WTC11 (cell line): ENCODE data around the gene MACROD2. TPM values are rescaled to one million over a fixed set of nuclear protein-coding genes. Genes with fewer than 3 reads are reported as not detected.

Experiments
- ATAC-seq: fragments of 200-7000 bp; cut with Tn5 transposase; 2 replicates; pipeline ENCODE4 v1.10.0; 2021; ENCODE audit warnings: mild to moderate bottlenecking, moderate library complexity
- CTCF ChIA-PET: fragments of 300-600 bp; sonication (Branson Sonifier 250); formaldehyde crosslinking; loops from one replicate; lab custom pipeline; 2021; ENCODE audit warnings: antibody characterized with exemption; lab: Charles Lee
- POLR2A ChIA-PET: fragments of 350-600 bp; sonication (Branson Sonifier 250); formaldehyde crosslinking; loops from one replicate; lab custom pipeline; 2021; ENCODE audit warnings: antibody characterized with exemption; lab: Charles Lee
- DNase-seq: peaks from one replicate; pipeline ENCODE4 v3.0.0; 2021; ENCODE audit warnings: low spot score
- H3K27ac Mint-ChIP-seq: 2 replicates; pipeline ENCODE4 v1.8.0; 2021; ENCODE audit warnings: mixed read lengths
- H3K27me3 Mint-ChIP-seq: 2 replicates; pipeline ENCODE4 v1.8.0; 2021; ENCODE audit warnings: low read depth, mild to moderate bottlenecking, moderate library complexity, mixed read lengths
- H3K36me3 Mint-ChIP-seq: 2 replicates; pipeline ENCODE4 v1.8.0; 2021; ENCODE audit warnings: mixed read lengths
- H3K4me1 Mint-ChIP-seq: 2 replicates; pipeline ENCODE4 v1.8.0; 2022; ENCODE audit warnings: mixed read lengths
- H3K4me3 Mint-ChIP-seq: 2 replicates; pipeline ENCODE4 v1.8.0; 2021; ENCODE audit warnings: mild to moderate bottlenecking, moderate library complexity, mixed read lengths
- H3K9me3 Mint-ChIP-seq: 2 replicates; pipeline ENCODE4 v1.8.0; 2021; ENCODE audit warnings: mixed read lengths
- ESRRA ChIP-seq: sonication (generic); formaldehyde crosslinking; IDR thresholded peaks from 2 replicates; pipeline ENCODE4 v1.8.1; 2022; ENCODE audit warnings: mild to moderate bottlenecking, missing genetic modification reagents, borderline replicate concordance
- GRHL2 ChIP-seq: fragments of 250-450 bp; sonication (Bioruptor Pico); IDR thresholded peaks from 2 replicates; pipeline ENCODE4 v1.8.0; 2022; ENCODE audit warnings: mild to moderate bottlenecking, moderate library complexity; ENCODE audit not compliant: insufficient replicate concordance, severe bottlenecking
- IRF2 ChIP-seq: sonication (generic); formaldehyde crosslinking; IDR thresholded peaks from 2 replicates; pipeline ENCODE4 v1.8.0; 2022; ENCODE audit warnings: low read depth, missing genetic modification reagents, borderline replicate concordance
- JAZF1 ChIP-seq: fragments of 250-450 bp; sonication (Bioruptor Pico); IDR thresholded peaks from 2 replicates; pipeline ENCODE4 v1.9.0; 2021; ENCODE audit warnings: moderate library complexity, mild to moderate bottlenecking, inconsistent platforms
- JUN ChIP-seq: sonication (generic); formaldehyde crosslinking; IDR thresholded peaks from 2 replicates; pipeline ENCODE4 v1.8.0; 2023; ENCODE audit warnings: mild to moderate bottlenecking, missing genetic modification reagents
- KAT7 ChIP-seq: sonication (generic); formaldehyde crosslinking; IDR thresholded peaks from 2 replicates; pipeline ENCODE4 v1.8.1; 2023; ENCODE audit warnings: missing genetic modification reagents, mild to moderate bottlenecking, borderline replicate concordance
- MXD4 ChIP-seq: fragments of 250-450 bp; sonication (Bioruptor Pico); IDR thresholded peaks from 2 replicates; pipeline ENCODE4 v1.8.0; 2021; ENCODE audit warnings: mild to moderate bottlenecking, moderate library complexity, borderline replicate concordance
- NR2C2 ChIP-seq: sonication (generic); formaldehyde crosslinking; IDR thresholded peaks from 2 replicates; pipeline ENCODE4 v1.8.0; 2022; ENCODE audit warnings: mild to moderate bottlenecking, missing genetic modification reagents
- OVOL2 ChIP-seq: fragments of 250-450 bp; sonication (Bioruptor Pico); IDR thresholded peaks from 2 replicates; pipeline ENCODE4 v1.9.0; 2021; ENCODE audit warnings: mild to moderate bottlenecking, borderline replicate concordance
- SP1 ChIP-seq: sonication (generic); formaldehyde crosslinking; conservative IDR thresholded peaks from 2 replicates; pipeline ENCODE4 v1.8.1; 2022; ENCODE audit warnings: missing genetic modification reagents
- TEAD4 ChIP-seq: sonication (generic); formaldehyde crosslinking; IDR thresholded peaks from 2 replicates; pipeline ENCODE4 v1.8.0; 2022; ENCODE audit warnings: mild to moderate bottlenecking, missing genetic modification reagents
- ZNF232 ChIP-seq: sonication (generic); formaldehyde crosslinking; IDR thresholded peaks from 2 replicates; pipeline ENCODE4 v1.8.0; 2022; ENCODE audit warnings: mild to moderate bottlenecking, missing genetic modification reagents
- ZNF423 ChIP-seq: fragments of 250-450 bp; sonication (Bioruptor Pico); IDR thresholded peaks from 2 replicates; pipeline ENCODE4 v2.1.2; 2022; ENCODE audit warnings: mild to moderate bottlenecking, moderate library complexity
- ZNF671 ChIP-seq: fragments of 250-450 bp; sonication (Bioruptor Pico); IDR thresholded peaks from 2 replicates; pipeline ENCODE4 v1.8.0; 2021; ENCODE audit warnings: mild to moderate bottlenecking
- total RNA-seq: library from RNA; stranded (reverse); gene quantifications from 3 replicates; pipeline ENCODE4 v1.2.3, GENCODE V29; 2021
- TF ChIP-seq, protein P1 (sequence below): sonication (generic); formaldehyde crosslinking; IDR thresholded peaks from 2 replicates; pipeline ENCODE4 v1.8.1; 2023; ENCODE audit warnings: mild to moderate bottlenecking, missing genetic modification reagents
- TF ChIP-seq, protein P2 (sequence below): sonication (generic); formaldehyde crosslinking; IDR thresholded peaks from 2 replicates; pipeline ENCODE4 v1.8.1; 2022; ENCODE audit warnings: low read depth, missing genetic modification reagents, borderline replicate concordance
- TF ChIP-seq, protein P3 (sequence below): sonication (generic); formaldehyde crosslinking; IDR thresholded peaks from 2 replicates; pipeline ENCODE4 v1.8.1; 2022; ENCODE audit warnings: missing genetic modification reagents, borderline replicate concordance
- TF ChIP-seq, protein P4 (sequence below): sonication (generic); formaldehyde crosslinking; IDR thresholded peaks from 2 replicates; pipeline ENCODE4 v1.8.1; 2022; ENCODE audit warnings: mild to moderate bottlenecking, moderate library complexity, missing genetic modification reagents
- TF ChIP-seq, protein P5 (sequence below): sonication (generic); formaldehyde crosslinking; IDR thresholded peaks from 2 replicates; pipeline ENCODE4 v1.8.1; 2023; ENCODE audit warnings: mild to moderate bottlenecking, missing genetic modification reagents, moderate library complexity
- TF ChIP-seq, protein P6 (sequence below): sonication (generic); formaldehyde crosslinking; IDR thresholded peaks from 2 replicates; pipeline ENCODE4 v1.8.0; 2023; ENCODE audit warnings: missing genetic modification reagents
- TF ChIP-seq, protein P7 (sequence below): fragments of 250-450 bp; sonication (Bioruptor Pico); conservative IDR thresholded peaks from 2 replicates; pipeline ENCODE4 v1.9.0; 2021; ENCODE audit warnings: mild to moderate bottlenecking

MACROD2 gene
- total RNA-seq, 1 experiment from 2014 or later: 4.1 TPM

DNA sequence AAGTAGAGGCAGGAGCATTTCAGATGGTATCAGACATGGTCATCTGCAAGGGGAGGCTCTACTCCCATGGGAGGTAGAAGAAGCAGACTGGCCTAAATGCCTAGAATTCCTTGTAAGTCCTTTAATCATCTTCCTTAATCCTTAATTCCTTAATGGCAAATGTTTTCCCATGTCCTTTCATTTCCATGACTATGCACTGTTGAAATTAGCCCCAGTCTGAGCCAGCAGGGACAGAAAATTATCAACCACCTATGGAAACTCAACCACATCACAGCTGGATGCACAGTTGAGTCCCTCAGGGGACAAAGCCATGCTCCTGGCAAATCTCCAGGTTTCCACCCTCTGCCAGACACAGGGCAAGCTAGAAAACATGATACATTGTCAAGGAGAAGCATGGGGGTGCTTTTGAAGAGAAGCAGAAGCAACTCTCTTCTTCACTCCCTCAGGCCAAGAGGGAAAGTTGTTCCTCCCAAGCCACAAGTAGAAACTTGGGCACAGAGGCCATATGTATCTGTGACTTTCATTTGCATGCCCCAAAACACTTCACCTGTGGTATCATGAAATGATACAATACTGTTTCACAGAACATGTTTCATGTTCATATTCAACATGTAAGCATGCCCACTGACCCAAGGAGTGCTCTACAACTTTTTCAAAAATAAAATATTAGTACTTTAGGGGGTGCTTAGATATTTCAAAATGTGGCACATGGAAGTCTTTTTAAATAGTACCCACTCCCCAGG, 1894.4 kb downstream of the MACROD2 start:
- Mint-ChIP-seq H3K4me1 (peaks cover 41% of the 10 kb centered on the region), H3K4me3 (no peak overlapping the region), H3K36me3 (peaks cover 8% of the 10 kb centered on the region), H3K27ac (no peak overlapping the region), H3K9me3 (peaks cover 33% of the 10 kb centered on the region), H3K27me3 (no peaks in the 10 kb centered on the region; the same call in 1 of the 2 replicates)
- DNase-seq (no peak), ATAC-seq (no peak)
- TF ChIP-seq, protein P1, sequence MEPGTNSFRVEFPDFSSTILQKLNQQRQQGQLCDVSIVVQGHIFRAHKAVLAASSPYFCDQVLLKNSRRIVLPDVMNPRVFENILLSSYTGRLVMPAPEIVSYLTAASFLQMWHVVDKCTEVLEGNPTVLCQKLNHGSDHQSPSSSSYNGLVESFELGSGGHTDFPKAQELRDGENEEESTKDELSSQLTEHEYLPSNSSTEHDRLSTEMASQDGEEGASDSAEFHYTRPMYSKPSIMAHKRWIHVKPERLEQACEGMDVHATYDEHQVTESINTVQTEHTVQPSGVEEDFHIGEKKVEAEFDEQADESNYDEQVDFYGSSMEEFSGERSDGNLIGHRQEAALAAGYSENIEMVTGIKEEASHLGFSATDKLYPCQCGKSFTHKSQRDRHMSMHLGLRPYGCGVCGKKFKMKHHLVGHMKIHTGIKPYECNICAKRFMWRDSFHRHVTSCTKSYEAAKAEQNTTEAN: no peak
- TF ChIP-seq OVOL2: no peak
- no peak for TF ChIP-seq JUN (CRISPR knock-in tag)
- TF ChIP-seq NR2C2 (CRISPR knock-in tag): no peak
- TF ChIP-seq ZNF423 (CRISPR knock-in tag): 0 out of 2 replicates have a peak, but pooled peaks have one; percentile 17
- TF ChIP-seq IRF2 (CRISPR knock-in tag): no peak
- no peak for TF ChIP-seq SP1
- TF ChIP-seq, protein P2, sequence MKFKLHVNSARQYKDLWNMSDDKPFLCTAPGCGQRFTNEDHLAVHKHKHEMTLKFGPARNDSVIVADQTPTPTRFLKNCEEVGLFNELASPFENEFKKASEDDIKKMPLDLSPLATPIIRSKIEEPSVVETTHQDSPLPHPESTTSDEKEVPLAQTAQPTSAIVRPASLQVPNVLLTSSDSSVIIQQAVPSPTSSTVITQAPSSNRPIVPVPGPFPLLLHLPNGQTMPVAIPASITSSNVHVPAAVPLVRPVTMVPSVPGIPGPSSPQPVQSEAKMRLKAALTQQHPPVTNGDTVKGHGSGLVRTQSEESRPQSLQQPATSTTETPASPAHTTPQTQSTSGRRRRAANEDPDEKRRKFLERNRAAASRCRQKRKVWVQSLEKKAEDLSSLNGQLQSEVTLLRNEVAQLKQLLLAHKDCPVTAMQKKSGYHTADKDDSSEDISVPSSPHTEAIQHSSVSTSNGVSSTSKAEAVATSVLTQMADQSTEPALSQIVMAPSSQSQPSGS: no peak
- CTCF ChIA-PET: no interaction called here
- POLR2A ChIA-PET: no interaction called here

DNA sequence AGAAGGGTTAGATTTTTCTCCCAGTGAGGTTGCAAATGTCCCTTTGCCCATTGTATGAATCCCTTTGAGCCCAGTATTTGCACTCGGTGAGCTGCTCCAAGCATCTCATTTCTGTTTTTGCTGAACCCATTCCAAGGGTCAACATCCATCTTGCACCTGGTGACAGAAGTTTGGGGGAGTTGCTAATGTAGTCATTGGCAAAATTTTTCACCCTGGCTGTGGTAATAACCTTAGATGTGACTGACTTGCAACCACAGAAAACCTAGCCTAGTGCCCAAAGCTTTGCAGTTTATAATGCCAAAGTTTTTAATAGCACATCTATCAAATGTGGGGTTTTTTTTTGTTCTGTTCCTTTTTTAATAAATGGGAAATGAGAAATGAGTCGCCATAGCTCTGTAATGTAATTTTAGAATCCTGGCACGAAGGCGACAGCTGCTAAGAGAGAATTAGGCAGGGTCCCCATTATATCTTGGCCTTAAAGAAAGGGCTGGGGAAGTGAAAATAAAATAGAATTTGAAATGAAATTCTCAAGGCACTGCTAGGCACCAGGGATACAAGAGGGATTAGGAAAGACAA, 1895.2 kb downstream of the MACROD2 start:
- H3K27me3 Mint-ChIP-seq: no peaks in the 10 kb centered on the region; the same call in 1 of the 2 replicates
- peaks cover 29% of the 10 kb centered on the region for H3K9me3 Mint-ChIP-seq
- peaks cover 8% of the 10 kb centered on the region for H3K36me3 Mint-ChIP-seq
- CTCF ChIA-PET: no interaction called here
- peaks cover 41% of the 10 kb centered on the region for H3K4me1 Mint-ChIP-seq
- H3K4me3 Mint-ChIP-seq: no peak overlapping the region
- TF ChIP-seq, protein P3, sequence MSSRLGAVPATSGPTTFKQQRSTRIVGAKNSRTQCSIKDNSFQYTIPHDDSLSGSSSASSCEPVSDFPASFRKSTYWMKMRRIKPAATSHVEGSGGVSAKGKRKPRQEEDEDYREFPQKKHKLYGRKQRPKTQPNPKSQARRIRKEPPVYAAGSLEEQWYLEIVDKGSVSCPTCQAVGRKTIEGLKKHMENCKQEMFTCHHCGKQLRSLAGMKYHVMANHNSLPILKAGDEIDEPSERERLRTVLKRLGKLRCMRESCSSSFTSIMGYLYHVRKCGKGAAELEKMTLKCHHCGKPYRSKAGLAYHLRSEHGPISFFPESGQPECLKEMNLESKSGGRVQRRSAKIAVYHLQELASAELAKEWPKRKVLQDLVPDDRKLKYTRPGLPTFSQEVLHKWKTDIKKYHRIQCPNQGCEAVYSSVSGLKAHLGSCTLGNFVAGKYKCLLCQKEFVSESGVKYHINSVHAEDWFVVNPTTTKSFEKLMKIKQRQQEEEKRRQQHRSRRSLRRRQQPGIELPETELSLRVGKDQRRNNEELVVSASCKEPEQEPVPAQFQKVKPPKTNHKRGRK (CRISPR knock-in tag): no peak
- TF ChIP-seq, protein P4, sequence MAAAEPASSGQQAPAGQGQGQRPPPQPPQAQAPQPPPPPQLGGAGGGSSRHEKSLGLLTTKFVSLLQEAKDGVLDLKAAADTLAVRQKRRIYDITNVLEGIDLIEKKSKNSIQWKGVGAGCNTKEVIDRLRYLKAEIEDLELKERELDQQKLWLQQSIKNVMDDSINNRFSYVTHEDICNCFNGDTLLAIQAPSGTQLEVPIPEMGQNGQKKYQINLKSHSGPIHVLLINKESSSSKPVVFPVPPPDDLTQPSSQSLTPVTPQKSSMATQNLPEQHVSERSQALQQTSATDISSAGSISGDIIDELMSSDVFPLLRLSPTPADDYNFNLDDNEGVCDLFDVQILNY (CRISPR knock-in tag): no peak
- TF ChIP-seq, protein P5, sequence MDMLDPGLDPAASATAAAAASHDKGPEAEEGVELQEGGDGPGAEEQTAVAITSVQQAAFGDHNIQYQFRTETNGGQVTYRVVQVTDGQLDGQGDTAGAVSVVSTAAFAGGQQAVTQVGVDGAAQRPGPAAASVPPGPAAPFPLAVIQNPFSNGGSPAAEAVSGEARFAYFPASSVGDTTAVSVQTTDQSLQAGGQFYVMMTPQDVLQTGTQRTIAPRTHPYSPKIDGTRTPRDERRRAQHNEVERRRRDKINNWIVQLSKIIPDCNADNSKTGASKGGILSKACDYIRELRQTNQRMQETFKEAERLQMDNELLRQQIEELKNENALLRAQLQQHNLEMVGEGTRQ (CRISPR knock-in tag): no peak
- TF ChIP-seq GRHL2 (CRISPR knock-in tag) (no peak), JAZF1 (no peak), ZNF232 (CRISPR knock-in tag) (no peak), ZNF671 (CRISPR knock-in tag) (no peak), KAT7 (CRISPR knock-in tag) (no peak), TEAD4 (no peak), ESRRA (no peak), MXD4 (CRISPR knock-in tag) (no peak)
- TF ChIP-seq, protein P6, sequence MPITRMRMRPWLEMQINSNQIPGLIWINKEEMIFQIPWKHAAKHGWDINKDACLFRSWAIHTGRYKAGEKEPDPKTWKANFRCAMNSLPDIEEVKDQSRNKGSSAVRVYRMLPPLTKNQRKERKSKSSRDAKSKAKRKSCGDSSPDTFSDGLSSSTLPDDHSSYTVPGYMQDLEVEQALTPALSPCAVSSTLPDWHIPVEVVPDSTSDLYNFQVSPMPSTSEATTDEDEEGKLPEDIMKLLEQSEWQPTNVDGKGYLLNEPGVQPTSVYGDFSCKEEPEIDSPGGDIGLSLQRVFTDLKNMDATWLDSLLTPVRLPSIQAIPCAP (CRISPR knock-in tag): no peak
- TF ChIP-seq, protein P7, sequence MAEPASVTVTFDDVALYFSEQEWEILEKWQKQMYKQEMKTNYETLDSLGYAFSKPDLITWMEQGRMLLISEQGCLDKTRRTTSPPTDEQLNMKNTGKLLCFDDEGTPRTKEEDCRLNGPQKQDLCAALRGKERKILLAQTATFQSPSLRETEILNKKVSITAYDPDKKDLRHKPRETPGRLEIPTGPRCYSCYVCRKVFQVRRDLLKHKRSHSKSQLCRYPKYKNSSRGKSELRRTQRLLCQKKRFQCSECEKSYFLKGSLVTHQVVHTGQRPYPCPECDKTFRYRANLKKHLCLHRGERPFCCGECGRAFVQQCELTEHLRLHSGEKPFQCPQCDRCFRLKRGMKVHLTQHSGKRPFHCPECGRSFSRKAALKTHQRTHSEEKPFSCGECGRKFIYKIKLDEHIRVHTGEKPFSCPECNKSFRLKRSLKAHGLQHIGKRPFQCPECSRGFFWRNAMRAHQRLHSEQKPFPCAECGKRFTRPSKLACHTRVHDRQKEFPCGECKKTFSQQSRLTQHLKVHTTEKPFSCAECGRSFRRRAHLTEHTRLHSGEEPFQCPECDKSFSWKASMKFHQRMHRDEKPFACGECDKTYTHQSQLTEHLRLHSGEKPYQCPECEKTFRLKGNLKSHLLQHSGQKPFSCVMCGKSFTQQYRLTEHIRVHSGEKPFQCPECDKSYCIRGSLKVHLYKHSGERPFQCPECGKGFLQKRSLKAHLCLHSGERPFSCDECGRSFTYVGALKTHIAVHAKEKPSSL: no peak
- ATAC-seq (no peak), DNase-seq (no peak)
- H3K27ac Mint-ChIP-seq: no peak overlapping the region
- POLR2A ChIA-PET: no interaction called here
